Smooth muscle cell of trachea (primary cell): ENCODE results near the gene TMEM255A. TPM values are rescaled to one million over a fixed set of nuclear protein-coding genes. Genes with fewer than 3 reads are reported as not detected.

ENCODE experiments used
- total RNA-seq: library from RNA; depleted of rRNA; stranded (reverse); fragments of >200 nt; gene quantifications from 2 replicates; pipeline ENCODE4 v1.2.1, GENCODE V29; 2014

The TMEM255A gene
- total RNA-seq = under 0.01 TPM in 1 of 2 replicates, not detected in the other

DNA sequence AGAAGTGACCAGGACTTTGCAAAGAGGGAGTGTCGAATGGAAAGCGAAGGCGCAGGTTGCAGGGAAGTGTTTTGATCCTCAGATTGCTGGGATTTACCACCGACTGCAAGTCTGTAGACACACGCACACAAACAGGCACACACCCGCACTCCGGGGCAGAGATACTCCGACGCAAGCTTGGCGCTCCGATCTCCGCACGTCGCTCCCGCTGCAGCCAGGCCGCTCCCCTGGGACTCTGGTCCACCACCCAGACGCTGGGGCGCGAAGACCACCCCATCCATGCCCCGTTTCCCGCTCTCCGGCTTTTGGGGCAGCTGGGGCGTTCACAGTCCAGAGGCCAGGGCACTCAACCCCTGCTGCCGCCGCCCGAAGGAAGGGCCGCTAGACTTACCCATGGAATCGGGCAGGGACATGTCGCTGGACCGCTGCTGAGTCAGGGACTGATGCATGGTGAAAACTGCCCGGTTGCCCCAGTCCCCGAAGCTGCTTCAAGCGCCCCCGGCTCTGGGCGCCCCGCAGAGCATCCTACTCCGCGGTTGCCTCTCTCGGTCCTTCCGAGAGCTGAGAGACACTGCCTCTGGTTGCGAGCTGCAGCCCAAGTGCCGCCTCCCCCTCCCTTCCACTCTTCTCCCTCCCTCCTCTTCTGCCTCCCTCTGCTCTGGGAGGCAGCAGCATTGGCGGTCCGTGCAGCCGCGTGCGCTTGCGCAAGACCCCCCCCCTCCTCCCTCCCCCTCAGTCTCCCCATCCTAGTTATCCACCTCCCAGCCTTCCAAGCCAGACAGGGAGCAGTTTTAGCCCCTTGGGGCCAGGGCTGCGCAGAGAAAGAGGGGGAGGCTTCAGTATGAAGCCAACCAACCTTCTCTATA, at the start of gene TMEM255A:
TMEM255A (minus strand) TSS at position 601 of the 866 bp plus-strand sequence; CDS start at position 449, 152 bp downstream.

GRCh38 chrX:120250522-120251271, 60.6 kb downstream of the TMEM255A start, which contains the start of gene ZBTB33:
Gene ZBTB33 (plus strand): TSS chrX:120250812. CDS start chrX:120253416, 2,604 bp downstream.

Other genes starting within 250 kb of the TMEM255A start
- gene RHOXF2B, start 233.8 kb downstream of the TMEM255A start, total RNA-seq = not detected in 2 replicates
- gene RHOXF1, start 195.5 kb downstream of the TMEM255A start, total RNA-seq = not detected in 2 replicates
- not detected in 2 replicates for gene RHOXF2, start 152.8 kb downstream of the TMEM255A start, total RNA-seq
- 10.5 and 10.9 TPM in 2 replicates for gene ZBTB33, start 60.6 kb downstream of the TMEM255A start, total RNA-seq
- gene ATP1B4, start 50.6 kb upstream of the TMEM255A start, total RNA-seq = not detected in 2 replicates
- gene LAMP2, start 157.8 kb upstream of the TMEM255A start, total RNA-seq = 188 and 228 TPM in 2 replicates
- gene CUL4B, start 249.5 kb upstream of the TMEM255A start, total RNA-seq = 36.7 and 50.8 TPM in 2 replicates